NCI-H345 treated with DMSO at 0.1 percent for 48 hours (cell line): ENCODE data around the gene FMO3.

Experiments
- DNase-seq: peaks from one replicate; lab custom pipeline; 2025; ENCODE audit not compliant: unreplicated experiment; lab: John Stamatoyannopoulos, UW

Gene FMO3

GRCh38 chr1:171155484-171155883 lies 64.8 kb downstream of the FMO3 start:
- DNase-seq: no peak

- no peak for DNase-seq
These were observed 67.4 kb downstream of the FMO3 start for GRCh38 chr1:171158096-171158495.

GRCh38 chr1:171158551-171158950 lies 67.8 kb downstream of the FMO3 start:
- no peak for DNase-seq

- no peak for DNase-seq
These were observed 68.4 kb downstream of the FMO3 start for GRCh38 chr1:171159148-171159547.

- no peak for DNase-seq
These were observed 69.5 kb downstream of the FMO3 start for GRCh38 chr1:171160211-171160610.

- DNase-seq: no peak
These were observed 70.1 kb downstream of the FMO3 start for GRCh38 chr1:171160639-171161354.

- DNase-seq: no peak
These were observed 70.7 kb downstream of the FMO3 start for GRCh38 chr1:171161431-171161830.

- DNase-seq: no peak
These were observed 75.7 kb downstream of the FMO3 start for GRCh38 chr1:171166361-171166760.
